Peyer's patch (tissue), 4 donors: ENCODE measurements around the gene SMAP2. TPM values are rescaled to one million over a fixed set of nuclear protein-coding genes. Genes with fewer than 3 reads are reported as not detected.

Experiments used
- DNase-seq, 3 donors: peaks; one replicate each; pipeline ENCODE4 v3.0.0-alpha.2; 2017 to 2019
- H3K27ac ChIP-seq, 4 donors: fragments of 200-600 bp; sonication (generic); one replicate each; pipeline ENCODE4 v1.5.1; 2016 to 2019
- H3K27me3 ChIP-seq, 2 donors: fragments of 200-600 bp; sonication (generic); one replicate each; pipeline ENCODE4 v1.5.1; 2019
- H3K36me3 ChIP-seq, 3 donors: fragments of 200-600 bp; sonication (generic); one replicate each; pipeline ENCODE4 v1.5.1; 2016 to 2019
- H3K4me1 ChIP-seq, 4 donors: fragments of 200-600 bp; sonication (generic); one replicate each; pipeline ENCODE4 v1.5.1; 2016 to 2019
- H3K4me3 ChIP-seq, 4 donors: fragments of 200-600 bp; sonication (generic); 1 replicate in 3 of 4; 2 replicates in 1 of 4; pipeline ENCODE4 v1.5.1; 2016 to 2019; ENCODE audit warnings: mild to moderate bottlenecking in 1 of 4
- H3K9me3 ChIP-seq, 4 donors: fragments of 200-600 bp; sonication (generic); one replicate each; pipeline ENCODE4 v1.5.1; 2016 to 2019; ENCODE audit warnings: mild to moderate bottlenecking in 1 of 4
- CTCF ChIP-seq, 6 experiments: fragments of 450-650 bp in 4 of 6; fragments of 200-600 bp in 2 of 6; sonication (generic) in 1 of 6; IDR thresholded peaks; one replicate each; pipeline ENCODE4 v1.5.1; 2017 to 2019; ENCODE audit warnings: antibody characterized with exemption in 6 of 6, mild to moderate bottlenecking in 3 of 6, moderate library complexity in 1 of 6
- POLR2A ChIP-seq, 2 donors: fragments of 450-650 bp; IDR thresholded peaks; one replicate each; pipeline ENCODE4 v1.5.1; 2017; ENCODE audit warnings: antibody characterized with exemption in 2 of 2, mild to moderate bottlenecking in 2 of 2, moderate library complexity in 2 of 2
- total RNA-seq, 4 donors: library from RNA; depleted of rRNA; stranded (reverse); fragments of >200 nt; gene quantifications; one replicate each; pipeline ENCODE4 v1.1.0, GENCODE V29; 2016

Gene SMAP2
- total RNA-seq, 4 donors from 2014 or later, result 24.7 to 170 (median 33.7) TPM

- H3K27ac ChIP-seq, result no peak overlapping the region
- H3K9me3 ChIP-seq, result peaks cover 0 to 94% (median 25%) of the 10 kb centered on the region in 4 donors
- no peak for TF ChIP-seq POLR2A (IDR thresholded peaks at IDR 0.05)
- TF ChIP-seq CTCF (IDR thresholded peaks at IDR 0.05), result no peak
- H3K4me1 ChIP-seq, result no peaks in the 10 kb centered on the region
- no peak overlapping the region for H3K4me3 ChIP-seq
- H3K36me3 ChIP-seq, result peaks cover 0 to 15% (median 0%) of the 10 kb centered on the region in 3 donors
- no peaks in the 10 kb centered on the region for H3K27me3 ChIP-seq
- DNase-seq, result no peak
Observed at GRCh38 chr1:40462956-40463590, 89.5 kb downstream of the SMAP2 start.

GRCh38 chr1:40469327-40469726 is 95.8 kb downstream of the SMAP2 start:
- Histone ChIP-seq H3K4me3 (no peak overlapping the region), H3K27me3 (no peaks in the 10 kb centered on the region), H3K4me1 (no peaks in the 10 kb centered on the region), H3K36me3 (no peaks in the 10 kb centered on the region), H3K9me3 (peaks cover 0 to 56% (median 10%) of the 10 kb centered on the region in 4 donors), H3K27ac (no peak overlapping the region)
- DNase-seq, result no peak
- TF ChIP-seq POLR2A (IDR thresholded peaks at IDR 0.05) (no peak), CTCF (IDR thresholded peaks at IDR 0.05) (no peak)

Other genes starting within 250 kb of the SMAP2 start
- gene RLF, start 212.3 kb upstream of the SMAP2 start, total RNA-seq, result 10 to 100 TPM; 10.5 to 15.8 (median 13.4) TPM
- gene TMCO2, start 125.8 kb upstream of the SMAP2 start, total RNA-seq, result not detected
- 10 to 100 TPM; 11.6 to 44.3 (median 25.1) TPM for gene ZMPSTE24, start 115.5 kb upstream of the SMAP2 start, total RNA-seq
- gene COL9A2, start 56.4 kb upstream of the SMAP2 start, total RNA-seq, result 10 to 100 TPM in 1 of 4 donors, 1 to 10 TPM in 3; 2.1 to 11.6 (median 6.3) TPM
- 1 to 10 TPM in 3 of 4 donors, under 1 TPM in 1; 0.88 to 5.8 (median 2.3) TPM for gene ZFP69B, start 76.7 kb downstream of the SMAP2 start, total RNA-seq
- 1 to 10 TPM; 1.2 to 8.3 (median 2.7) TPM for gene ZFP69, start 103.6 kb downstream of the SMAP2 start, total RNA-seq
- 10 to 100 TPM in 1 of 4 donors, 1 to 10 TPM in 3; 6.3 to 10.7 (median 8.1) TPM for gene EXO5, start 135.0 kb downstream of the SMAP2 start, total RNA-seq
- gene ZNF684, start 157.9 kb downstream of the SMAP2 start, total RNA-seq, result 10 to 100 TPM in 1 of 4 donors, 1 to 10 TPM in 3; 2.3 to 46.2 (median 4.4) TPM